Activated CD4-positive, alpha-beta memory T cell treated with anti-CD3 and anti-CD28 coated beads for 36 hours (primary cell): Measurements from ENCODE around the gene PTPRM. TPM values are rescaled to one million over a fixed set of nuclear protein-coding genes. Genes with fewer than 3 reads are reported as not detected.

Experiments used
- CTCF ChIA-PET: fragments of 350-600 bp; sonication (Branson Sonifier 250); formaldehyde crosslinking; loops from one replicate; lab custom pipeline; 2021; ENCODE audit warnings: antibody characterized with exemption, inconsistent platforms; lab: Charles Lee
- POLR2A ChIA-PET: fragments of 350-600 bp; sonication (Branson Sonifier 250); formaldehyde crosslinking; loops from one replicate; lab custom pipeline; 2021; ENCODE audit warnings: antibody characterized with exemption; lab: Charles Lee
- DNase-seq: peaks from one replicate; pipeline ENCODE4 v3.0.0-alpha.2; 2020
- H3K27ac Mint-ChIP-seq: one replicate; pipeline ENCODE4 v1.8.0; 2021; ENCODE audit warnings: mixed read lengths
- H3K27me3 Mint-ChIP-seq: one replicate; pipeline ENCODE4 v1.8.0; 2021; ENCODE audit warnings: mixed read lengths
- H3K36me3 Mint-ChIP-seq: one replicate; pipeline ENCODE4 v1.8.0; 2021; ENCODE audit warnings: mixed read lengths
- H3K4me1 Mint-ChIP-seq: one replicate; pipeline ENCODE4 v1.8.0; 2021; ENCODE audit warnings: low read depth, mixed read lengths
- H3K4me3 Mint-ChIP-seq: one replicate; pipeline ENCODE4 v1.8.0; 2021; ENCODE audit warnings: mild to moderate bottlenecking, mixed read lengths
- H3K9me3 Mint-ChIP-seq: one replicate; pipeline ENCODE4 v1.8.0; 2021; ENCODE audit warnings: mixed read lengths
- intact Hi-C: fragments of 100-400 bp; cut with micrococcal nuclease; formaldehyde crosslinking; loops from one replicate; pipeline ENCODE4 v1.15.1; 2023
- total RNA-seq, 2 experiments: library from RNA; stranded (reverse); gene quantifications; one replicate each; pipeline ENCODE4 v1.2.3, GENCODE V29; 2021

The PTPRM gene
- total RNA-seq, 2 experiments from 2014 or later = 7.0 to 8.6 TPM

- H3K4me3 Mint-ChIP-seq = no peak overlapping the region
- CTCF ChIA-PET = no interaction called here
- no peaks in the 10 kb centered on the region for H3K27me3 Mint-ChIP-seq
- intact Hi-C loops = no loop called here
- POLR2A ChIA-PET = no interaction called here
- peaks cover 8% of the 10 kb centered on the region for H3K9me3 Mint-ChIP-seq
- H3K4me1 Mint-ChIP-seq = no peaks in the 10 kb centered on the region
- H3K27ac Mint-ChIP-seq = no peak overlapping the region
- no peaks in the 10 kb centered on the region for H3K36me3 Mint-ChIP-seq
- DNase-seq = no peak
Measured at GRCh38 chr18:7645756-7646155, 78.6 kb downstream of the PTPRM start.

GRCh38 chr18:7646174-7646886 is 79.2 kb downstream of the PTPRM start:
- DNase-seq = no peak
- H3K27me3 Mint-ChIP-seq = no peaks in the 10 kb centered on the region
- H3K4me3 Mint-ChIP-seq = no peak overlapping the region
- no peaks in the 10 kb centered on the region for H3K4me1 Mint-ChIP-seq
- H3K9me3 Mint-ChIP-seq = peaks cover 12% of the 10 kb centered on the region
- intact Hi-C loops = no loop called here
- no peaks in the 10 kb centered on the region for H3K36me3 Mint-ChIP-seq
- H3K27ac Mint-ChIP-seq = no peak overlapping the region
- ChIA-PET CTCF (no interaction called here), POLR2A (no interaction called here)

- no peaks in the 10 kb centered on the region for H3K36me3 Mint-ChIP-seq
- ChIA-PET POLR2A (no interaction called here), CTCF (no interaction called here)
- H3K27me3 Mint-ChIP-seq = no peaks in the 10 kb centered on the region
- H3K4me1 Mint-ChIP-seq = no peaks in the 10 kb centered on the region
- no peak overlapping the region for H3K4me3 Mint-ChIP-seq
- DNase-seq = no peak
- H3K9me3 Mint-ChIP-seq = peaks cover 12% of the 10 kb centered on the region
- intact Hi-C loops = no loop called here
- no peak overlapping the region for H3K27ac Mint-ChIP-seq
Measured at GRCh38 chr18:7647500-7647899, 80.4 kb downstream of the PTPRM start.

GRCh38 chr18:7657050-7657449 is 89.9 kb downstream of the PTPRM start:
- Mint-ChIP-seq H3K27me3 (no peaks in the 10 kb centered on the region), H3K4me3 (no peak overlapping the region), H3K4me1 (no peaks in the 10 kb centered on the region), H3K27ac (no peak overlapping the region), H3K36me3 (no peaks in the 10 kb centered on the region), H3K9me3 (peaks cover 5% of the 10 kb centered on the region)
- DNase-seq = no peak
- ChIA-PET POLR2A (no interaction called here), CTCF (no interaction called here)
- intact Hi-C loops = no loop called here

GRCh38 chr18:7657937-7658336 is 90.8 kb downstream of the PTPRM start:
- H3K36me3 Mint-ChIP-seq = no peaks in the 10 kb centered on the region
- CTCF ChIA-PET = no interaction called here

GRCh38 chr18:7658701-7659100 is 91.6 kb downstream of the PTPRM start:
- H3K27me3 Mint-ChIP-seq = no peaks in the 10 kb centered on the region
- H3K9me3 Mint-ChIP-seq = peaks cover under 1% of the 10 kb centered on the region
- H3K4me1 Mint-ChIP-seq = no peaks in the 10 kb centered on the region
- CTCF ChIA-PET = no interaction called here
- DNase-seq = no peak
- no peak overlapping the region for H3K27ac Mint-ChIP-seq
- no peak overlapping the region for H3K4me3 Mint-ChIP-seq
- POLR2A ChIA-PET = no interaction called here
- no peaks in the 10 kb centered on the region for H3K36me3 Mint-ChIP-seq
- intact Hi-C loops = no loop called here

More at GRCh38 chr18:7657937-7658336, 90.8 kb downstream of the PTPRM start:
- H3K4me1 Mint-ChIP-seq = no peaks in the 10 kb centered on the region
- peaks cover 5% of the 10 kb centered on the region for H3K9me3 Mint-ChIP-seq
- intact Hi-C loops = no loop called here
- DNase-seq = no peak
- H3K27ac Mint-ChIP-seq = no peak overlapping the region
- POLR2A ChIA-PET = no interaction called here
- H3K4me3 Mint-ChIP-seq = no peak overlapping the region
- no peaks in the 10 kb centered on the region for H3K27me3 Mint-ChIP-seq

- Mint-ChIP-seq H3K4me1 (no peaks in the 10 kb centered on the region), H3K9me3 (no peaks in the 10 kb centered on the region), H3K4me3 (no peak overlapping the region), H3K27ac (no peak overlapping the region), H3K27me3 (no peaks in the 10 kb centered on the region), H3K36me3 (no peaks in the 10 kb centered on the region)
- DNase-seq = no peak
- ChIA-PET CTCF (no interaction called here), POLR2A (no interaction called here)
- intact Hi-C loops = no loop called here
Measured at GRCh38 chr18:7661207-7661606, 94.1 kb downstream of the PTPRM start.

- H3K4me1 Mint-ChIP-seq = no peaks in the 10 kb centered on the region
- no peaks in the 10 kb centered on the region for H3K27me3 Mint-ChIP-seq
- no peak overlapping the region for H3K4me3 Mint-ChIP-seq
- H3K9me3 Mint-ChIP-seq = no peaks in the 10 kb centered on the region
- ChIA-PET CTCF (no interaction called here), POLR2A (no interaction called here)
- DNase-seq = no peak
- H3K27ac Mint-ChIP-seq = no peak overlapping the region
- no peaks in the 10 kb centered on the region for H3K36me3 Mint-ChIP-seq
- intact Hi-C loops = no loop called here
Measured at GRCh38 chr18:7662866-7663265, 95.8 kb downstream of the PTPRM start.

- H3K9me3 Mint-ChIP-seq = no peaks in the 10 kb centered on the region
- H3K4me1 Mint-ChIP-seq = no peaks in the 10 kb centered on the region
- POLR2A ChIA-PET = no interaction called here
- no peaks in the 10 kb centered on the region for H3K36me3 Mint-ChIP-seq
- intact Hi-C loops = no loop called here
- CTCF ChIA-PET = no interaction called here
- H3K27me3 Mint-ChIP-seq = no peaks in the 10 kb centered on the region
- no peak overlapping the region for H3K4me3 Mint-ChIP-seq
- DNase-seq = no peak
- H3K27ac Mint-ChIP-seq = no peak overlapping the region
Measured at GRCh38 chr18:7663366-7664312, 96.5 kb downstream of the PTPRM start.

GRCh38 chr18:7666195-7666776 is 99.2 kb downstream of the PTPRM start:
- Mint-ChIP-seq H3K4me1 (no peaks in the 10 kb centered on the region), H3K36me3 (no peaks in the 10 kb centered on the region), H3K4me3 (no peak overlapping the region), H3K27ac (no peak overlapping the region), H3K27me3 (no peaks in the 10 kb centered on the region), H3K9me3 (no peaks in the 10 kb centered on the region)
- intact Hi-C loops = no loop called here
- no peak for DNase-seq
- ChIA-PET CTCF (no interaction called here), POLR2A (no interaction called here)

- DNase-seq = no peak
- no peaks in the 10 kb centered on the region for H3K4me1 Mint-ChIP-seq
- H3K36me3 Mint-ChIP-seq = no peaks in the 10 kb centered on the region
- POLR2A ChIA-PET = no interaction called here
- H3K4me3 Mint-ChIP-seq = no peak overlapping the region
- no peaks in the 10 kb centered on the region for H3K9me3 Mint-ChIP-seq
- CTCF ChIA-PET = no interaction called here
- no peak overlapping the region for H3K27ac Mint-ChIP-seq
- intact Hi-C loops = no loop called here
- no peaks in the 10 kb centered on the region for H3K27me3 Mint-ChIP-seq
Measured at GRCh38 chr18:7668392-7668791, 101.3 kb downstream of the PTPRM start.

- Mint-ChIP-seq H3K4me3 (no peak overlapping the region), H3K27ac (no peak overlapping the region), H3K36me3 (no peaks in the 10 kb centered on the region), H3K27me3 (no peaks in the 10 kb centered on the region), H3K9me3 (no peaks in the 10 kb centered on the region), H3K4me1 (no peaks in the 10 kb centered on the region)
- no peak for DNase-seq
- intact Hi-C loops = no loop called here
- ChIA-PET CTCF (no interaction called here), POLR2A (no interaction called here)
Measured at GRCh38 chr18:7669361-7669760, 102.2 kb downstream of the PTPRM start.
